MCF 10A (cell line): ENCODE data around the gene UBTD2. TPM values are rescaled to one million over a fixed set of nuclear protein-coding genes. Genes with fewer than 3 reads are reported as not detected.

Source experiments
- BruUV-seq: library from RNA; stranded (reverse); fragments of 400-500 nt; replicated peaks from 2 replicates; lab custom pipeline; 2021; lab: Mats Ljungman, UMichigan
- CTCF ChIA-PET: fragments of 300-600 bp; sonication (Branson Sonifier 250); formaldehyde crosslinking; extraction: SDS; loops from one replicate; lab custom pipeline; 2021; ENCODE audit warnings: antibody characterized with exemption, inconsistent platforms; lab: Yijun Ruan, JAX
- POLR2A ChIA-PET: fragments of 300-600, 350-650 bp; sonication (Branson Sonifier 250); formaldehyde crosslinking; extraction: SDS; loops from one replicate; lab custom pipeline; 2020; ENCODE audit warnings: antibody characterized with exemption, inconsistent platforms; lab: Yijun Ruan, JAX
- DNase-seq: peaks from one replicate; pipeline ENCODE4 v3.0.0-alpha.2; 2018; ENCODE audit not compliant: unreplicated experiment
- H3K27ac Mint-ChIP-seq: one replicate; pipeline ENCODE4 v1.8.0; 2022; ENCODE audit warnings: mild to moderate bottlenecking, low read depth, mixed read lengths; ENCODE audit not compliant: unreplicated experiment
- H3K27me3 Mint-ChIP-seq: one replicate; pipeline ENCODE4 v1.8.0; 2022; ENCODE audit warnings: mixed read lengths; ENCODE audit not compliant: insufficient read depth, unreplicated experiment
- H3K36me3 Mint-ChIP-seq: one replicate; pipeline ENCODE4 v1.8.0; 2022; ENCODE audit warnings: mild to moderate bottlenecking, moderate library complexity, mixed read lengths; ENCODE audit not compliant: insufficient read depth, unreplicated experiment
- H3K4me1 Mint-ChIP-seq: one replicate; pipeline ENCODE4 v1.8.0; 2022; ENCODE audit warnings: mixed read lengths; ENCODE audit not compliant: insufficient read depth, unreplicated experiment
- H3K4me3 Mint-ChIP-seq: one replicate; pipeline ENCODE4 v1.8.0; 2022; ENCODE audit warnings: mild to moderate bottlenecking, moderate library complexity, mixed read lengths; ENCODE audit not compliant: unreplicated experiment
- H3K9me3 Mint-ChIP-seq: one replicate; pipeline ENCODE4 v1.8.0; 2022; ENCODE audit warnings: mixed read lengths; ENCODE audit not compliant: unreplicated experiment
- intact Hi-C: fragments of 100-400 bp; cut with micrococcal nuclease; formaldehyde crosslinking; loops from 2 replicates; pipeline ENCODE4 v1.14.1; 2022
- total RNA-seq: library from RNA; stranded (reverse); gene quantifications from 2 replicates; pipeline ENCODE4 v1.2.3, GENCODE V29; 2022
- TF ChIP-seq, protein P1 (sequence below): fragments of 200-600 bp; IDR thresholded peaks from one replicate; pipeline ENCODE4 v1.8.0; 2022; ENCODE audit warnings: antibody characterized with exemption, mild to moderate bottlenecking; ENCODE audit not compliant: unreplicated experiment

UBTD2 gene
- total RNA-seq, 1 experiment from 2014 or later, result 24.1 TPM

DNA sequence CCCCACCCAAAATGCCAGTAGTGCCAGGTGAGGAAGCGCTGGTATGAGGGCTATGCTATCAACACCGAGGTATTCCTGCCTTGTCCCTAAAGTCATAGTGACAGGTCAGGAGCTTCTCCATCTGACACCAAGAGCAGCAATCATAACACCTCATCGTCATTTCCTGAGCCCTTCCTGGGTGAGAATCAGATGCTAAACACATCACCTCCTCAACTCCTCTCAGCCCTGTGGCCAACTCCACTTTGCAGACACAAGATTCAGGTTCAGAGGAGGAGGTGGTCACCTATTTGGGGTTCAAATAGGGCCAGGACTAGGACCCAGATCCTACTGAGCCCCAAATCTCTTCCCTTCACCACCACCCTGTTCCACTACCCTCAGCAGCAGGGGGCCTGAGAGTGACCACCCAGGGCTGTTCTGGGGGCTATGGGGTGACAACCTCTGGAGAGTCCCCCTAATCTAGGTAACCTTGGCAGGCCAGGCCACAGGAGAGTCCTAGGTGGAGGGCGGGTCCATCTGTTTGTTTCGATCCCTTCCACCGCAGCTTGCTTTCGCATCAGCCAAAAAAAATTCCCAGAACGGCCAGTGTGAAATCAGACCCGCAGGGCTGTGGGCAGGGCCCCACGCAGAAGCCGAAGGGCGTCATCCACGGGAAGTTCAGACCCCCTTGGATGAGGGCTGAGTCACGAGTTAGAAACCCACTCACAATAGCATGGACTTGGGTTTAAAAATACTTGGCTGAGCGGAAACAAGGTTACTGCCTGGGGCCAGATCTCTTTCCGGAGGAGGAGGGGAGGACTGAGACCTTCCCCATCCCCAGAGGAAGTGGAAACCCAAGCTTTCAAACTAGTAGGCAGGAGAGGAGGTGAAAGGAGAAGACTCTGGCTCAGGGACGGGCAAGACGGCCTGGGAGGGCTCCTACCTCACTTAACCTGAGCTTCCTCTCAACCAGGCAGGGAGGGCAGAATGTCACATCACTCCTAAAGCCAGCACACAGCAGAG, 104.3 kb downstream of the UBTD2 start:
- DNase-seq, result peak; percentile 49
- H3K36me3 Mint-ChIP-seq, result peaks cover 11% of the 10 kb centered on the region
- ChIA-PET CTCF (interaction anchor here (1.1 to 1.6 kb wide), 4 partner anchors 9 to 267 kb away, joined by 3 to 6 read pairs (median 4); no protein-coding TSS in a partner anchor), POLR2A (interaction anchor here (0.5 to 1.5 kb wide), 3 partner anchors 23 to 72 kb away, joined by 3 to 4 read pairs (median 3); no protein-coding TSS in a partner anchor)
- no TSS peak for BruUV-seq
- peak overlapping the region; percentile 43 for H3K4me3 Mint-ChIP-seq
- no peaks in the 10 kb centered on the region for H3K9me3 Mint-ChIP-seq
- H3K27me3 Mint-ChIP-seq, result no peaks in the 10 kb centered on the region
- peaks cover 21% of the 10 kb centered on the region for H3K4me1 Mint-ChIP-seq
- intact Hi-C loops, result no loop called here
- TF ChIP-seq, protein P1, sequence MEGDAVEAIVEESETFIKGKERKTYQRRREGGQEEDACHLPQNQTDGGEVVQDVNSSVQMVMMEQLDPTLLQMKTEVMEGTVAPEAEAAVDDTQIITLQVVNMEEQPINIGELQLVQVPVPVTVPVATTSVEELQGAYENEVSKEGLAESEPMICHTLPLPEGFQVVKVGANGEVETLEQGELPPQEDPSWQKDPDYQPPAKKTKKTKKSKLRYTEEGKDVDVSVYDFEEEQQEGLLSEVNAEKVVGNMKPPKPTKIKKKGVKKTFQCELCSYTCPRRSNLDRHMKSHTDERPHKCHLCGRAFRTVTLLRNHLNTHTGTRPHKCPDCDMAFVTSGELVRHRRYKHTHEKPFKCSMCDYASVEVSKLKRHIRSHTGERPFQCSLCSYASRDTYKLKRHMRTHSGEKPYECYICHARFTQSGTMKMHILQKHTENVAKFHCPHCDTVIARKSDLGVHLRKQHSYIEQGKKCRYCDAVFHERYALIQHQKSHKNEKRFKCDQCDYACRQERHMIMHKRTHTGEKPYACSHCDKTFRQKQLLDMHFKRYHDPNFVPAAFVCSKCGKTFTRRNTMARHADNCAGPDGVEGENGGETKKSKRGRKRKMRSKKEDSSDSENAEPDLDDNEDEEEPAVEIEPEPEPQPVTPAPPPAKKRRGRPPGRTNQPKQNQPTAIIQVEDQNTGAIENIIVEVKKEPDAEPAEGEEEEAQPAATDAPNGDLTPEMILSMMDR, result no peak
- H3K27ac Mint-ChIP-seq, result no peak overlapping the region

DNA sequence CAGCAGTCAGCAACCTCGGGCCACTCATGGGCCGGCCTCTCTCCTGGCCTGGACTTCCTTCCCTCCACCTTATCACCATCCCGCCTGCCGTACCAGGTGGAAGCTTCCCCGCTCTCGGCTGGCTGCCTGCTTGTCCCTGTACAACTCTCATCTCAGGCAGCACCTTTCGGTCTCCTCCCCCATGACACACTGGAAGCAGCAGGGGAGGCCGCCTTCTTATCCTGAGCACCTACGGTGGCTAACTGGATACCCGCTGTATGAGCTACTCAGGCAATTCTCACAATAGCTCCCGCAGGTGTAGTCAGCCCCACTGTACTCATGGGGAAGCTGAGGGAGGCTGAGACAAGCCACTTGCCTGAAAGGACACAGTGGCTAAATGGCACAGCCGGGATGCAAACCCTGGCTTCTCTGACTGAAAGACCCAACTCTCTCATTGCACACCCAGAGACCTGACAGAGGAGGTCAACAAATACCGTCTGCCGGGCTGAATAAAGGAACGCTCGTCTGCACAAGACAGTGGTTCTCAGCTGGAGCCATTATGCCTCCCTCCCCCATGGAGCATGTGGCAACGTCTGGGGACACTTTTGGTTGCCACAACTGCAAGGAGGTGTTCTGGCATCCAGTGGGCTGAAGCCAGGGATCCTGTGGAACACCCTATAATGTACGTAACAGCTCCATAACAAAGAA, 105.1 kb downstream of the UBTD2 start:
- intact Hi-C loops, result no loop called here
- Mint-ChIP-seq H3K4me3 (no peak overlapping the region), H3K27me3 (no peaks in the 10 kb centered on the region), H3K4me1 (peaks cover 29% of the 10 kb centered on the region), H3K9me3 (no peaks in the 10 kb centered on the region), H3K27ac (no peak overlapping the region), H3K36me3 (peaks cover 10% of the 10 kb centered on the region)
- TF ChIP-seq, protein P1, result no peak
- BruUV-seq, result no TSS peak
- DNase-seq, result no peak
- POLR2A ChIA-PET, result interaction anchor here (1.2 kb wide), 1 partner anchor 67 kb away, joined by 4 read pairs; no protein-coding TSS in a partner anchor
- CTCF ChIA-PET, result interaction anchor here (1.1 kb wide), 1 partner anchor 11 kb away, joined by 6 read pairs; no protein-coding TSS in a partner anchor

DNA sequence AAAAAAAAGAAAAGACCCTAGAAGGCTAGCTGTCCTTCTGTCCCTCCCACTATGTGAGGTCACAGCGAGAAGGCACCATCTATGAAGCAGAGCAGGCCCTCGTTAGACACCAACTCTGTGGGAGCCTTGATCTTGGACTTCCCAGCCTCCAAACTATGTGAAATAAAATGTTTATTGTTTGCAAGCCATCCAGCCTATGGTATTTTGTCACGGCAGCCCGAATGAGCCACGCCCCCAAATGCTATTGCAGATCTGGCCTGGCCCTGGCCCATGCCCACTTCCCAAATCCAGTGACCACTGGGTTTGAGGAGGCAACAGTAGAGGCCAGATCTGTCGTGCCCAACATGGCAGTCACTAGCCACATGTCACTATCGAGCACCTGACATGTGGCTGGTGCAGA, 106.4 kb downstream of the UBTD2 start:
- Mint-ChIP-seq H3K27me3 (no peaks in the 10 kb centered on the region), H3K4me1 (peaks cover 32% of the 10 kb centered on the region), H3K4me3 (no peak overlapping the region), H3K9me3 (no peaks in the 10 kb centered on the region), H3K27ac (no peak overlapping the region), H3K36me3 (no peaks in the 10 kb centered on the region)
- no peak for DNase-seq
- TF ChIP-seq, protein P1, result no peak
- BruUV-seq, result no TSS peak
- ChIA-PET CTCF (interaction anchor here (1.5 to 6.4 kb wide), 2 partner anchors 9 to 69 kb away, joined by 8 to 69 read pairs; partner anchors contain the start of gene STK10), POLR2A (no interaction called here)
- intact Hi-C loops, result no loop called here
